GM18909 (cell line): ENCODE results near the gene CDH4.

Experiments used
- ATAC-seq: cut with Tn5 transposase; IDR thresholded peaks from one replicate; pipeline ENCODE4 v1.9.1; 2021; ENCODE audit warnings: mild to moderate bottlenecking; ENCODE audit not compliant: unreplicated experiment, poor library complexity

The CDH4 gene

DNA sequence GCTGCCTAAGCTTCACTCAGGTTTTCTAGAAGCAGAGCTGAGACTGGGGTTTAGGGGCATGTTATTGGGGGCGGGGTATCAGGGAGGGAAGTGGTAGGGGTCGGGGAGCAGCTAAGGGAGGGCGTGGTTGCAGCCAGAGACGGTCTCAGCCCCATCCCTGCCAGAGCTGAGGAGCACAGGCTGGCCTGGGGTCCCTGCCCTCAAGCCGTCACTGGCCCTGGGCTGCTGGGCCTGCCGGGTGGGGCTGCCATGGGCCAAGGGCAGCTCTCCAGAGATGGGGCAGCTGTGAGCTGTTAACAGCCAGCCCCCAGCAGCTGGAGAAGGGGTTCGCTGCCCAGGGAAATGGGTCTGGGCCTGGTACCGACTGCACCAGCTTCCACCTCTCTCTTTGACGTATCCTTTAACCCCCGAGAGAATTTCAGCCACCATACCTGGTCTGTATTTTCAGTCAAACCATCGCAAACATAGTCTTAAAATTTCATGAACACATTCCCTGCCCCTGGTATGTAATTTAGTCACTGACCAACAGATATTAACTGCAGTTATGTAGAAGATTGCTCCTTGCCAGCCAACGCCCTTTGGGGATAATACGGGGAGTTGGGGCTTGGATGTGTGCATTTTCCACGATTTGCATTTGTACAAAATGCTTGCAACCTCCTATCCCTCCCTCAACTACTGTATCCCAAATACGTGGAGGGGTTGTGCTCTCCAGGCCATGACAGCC lies 560.2 kb downstream of the CDH4 start:
- no peak for ATAC-seq

DNA sequence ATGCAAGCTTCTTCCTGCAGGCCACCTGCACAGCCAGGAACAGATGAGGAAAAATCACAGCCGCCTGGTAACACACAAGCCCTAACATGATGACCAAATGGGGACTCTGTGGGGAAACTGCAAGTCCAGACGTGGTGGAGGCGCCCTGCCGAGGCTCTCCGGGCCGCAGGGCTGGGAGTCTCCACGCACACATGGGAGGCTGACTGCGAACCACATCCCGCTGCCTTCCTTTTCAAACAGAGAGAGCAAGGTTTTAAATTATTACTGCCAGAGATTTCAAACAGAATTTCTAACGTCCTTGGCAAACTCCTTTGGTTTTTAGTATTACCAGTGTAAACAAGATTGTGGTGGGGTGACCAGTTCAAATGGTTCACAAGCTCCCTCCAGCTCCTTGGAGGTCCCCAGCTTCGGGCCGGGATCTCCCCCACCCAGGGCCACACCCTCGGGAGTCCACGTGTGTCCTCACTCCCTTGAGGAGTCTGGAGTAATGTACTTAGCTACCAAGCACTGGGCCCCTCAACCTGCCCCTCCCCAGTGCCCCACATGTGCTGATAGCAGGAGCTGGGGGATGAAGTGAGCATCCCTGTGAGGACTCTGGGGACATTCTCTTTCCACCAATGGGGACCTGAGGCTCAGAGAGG lies 560.9 kb downstream of the CDH4 start:
- no peak for ATAC-seq

DNA sequence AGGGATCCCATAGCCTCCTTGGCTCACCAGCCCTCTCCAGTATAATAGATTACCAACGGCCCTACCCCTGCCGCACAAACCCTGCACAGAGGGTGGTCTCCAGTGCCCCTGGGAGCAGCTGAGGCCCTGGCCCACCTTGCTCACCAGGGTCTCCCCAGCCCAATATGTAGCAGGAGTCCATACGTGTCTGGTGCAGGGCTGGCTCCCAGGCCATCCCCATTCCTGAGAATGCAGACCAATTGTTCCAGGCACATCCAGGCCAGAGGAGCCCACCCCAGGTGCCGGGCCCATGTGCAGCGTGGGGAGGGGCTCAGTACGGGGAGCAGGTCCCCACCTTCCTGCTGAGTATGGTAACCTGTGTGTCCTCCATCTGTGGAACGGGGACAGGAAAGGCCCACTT lies 561.7 kb downstream of the CDH4 start:
- ATAC-seq = no peak

DNA sequence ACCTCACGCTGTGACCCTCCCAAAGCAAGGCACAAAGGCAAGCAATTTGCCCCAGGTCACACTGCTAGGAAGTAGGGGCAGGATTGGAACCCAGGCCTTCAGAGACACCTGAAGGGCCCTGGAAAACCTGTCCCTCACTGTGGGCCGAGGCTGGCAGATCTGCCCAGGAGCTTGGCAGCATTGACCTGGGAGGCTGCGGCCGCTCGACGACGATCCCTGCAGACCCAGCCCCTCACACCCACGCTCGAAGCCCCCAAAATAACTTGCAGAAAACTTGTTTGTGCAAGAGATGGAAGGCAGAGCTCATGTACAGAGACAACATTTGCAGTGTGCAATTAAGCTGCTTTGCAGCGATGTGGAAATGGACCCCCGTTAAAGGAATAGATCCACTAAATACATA lies 562.2 kb downstream of the CDH4 start:
- ATAC-seq = no peak

DNA sequence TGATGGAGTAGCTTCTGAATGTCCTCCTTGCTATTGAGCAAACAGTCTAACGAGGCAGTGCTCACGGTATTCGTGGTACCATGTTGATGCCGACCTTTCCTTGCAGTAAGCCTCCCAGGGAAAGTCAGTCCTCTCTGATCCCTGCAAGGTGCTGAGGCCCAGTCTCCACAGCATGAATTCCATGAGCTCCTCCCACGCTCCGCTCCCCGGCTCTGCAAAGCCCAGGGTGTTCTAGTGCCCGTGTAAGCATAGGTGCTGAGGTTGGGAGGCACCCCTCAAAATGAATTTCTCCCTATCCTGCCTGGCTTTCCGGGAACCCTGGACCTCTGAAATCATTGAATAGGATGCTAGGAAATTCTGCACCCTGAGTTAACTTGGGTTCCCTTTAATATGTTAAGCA lies 562.7 kb downstream of the CDH4 start:
- ATAC-seq = no peak

DNA sequence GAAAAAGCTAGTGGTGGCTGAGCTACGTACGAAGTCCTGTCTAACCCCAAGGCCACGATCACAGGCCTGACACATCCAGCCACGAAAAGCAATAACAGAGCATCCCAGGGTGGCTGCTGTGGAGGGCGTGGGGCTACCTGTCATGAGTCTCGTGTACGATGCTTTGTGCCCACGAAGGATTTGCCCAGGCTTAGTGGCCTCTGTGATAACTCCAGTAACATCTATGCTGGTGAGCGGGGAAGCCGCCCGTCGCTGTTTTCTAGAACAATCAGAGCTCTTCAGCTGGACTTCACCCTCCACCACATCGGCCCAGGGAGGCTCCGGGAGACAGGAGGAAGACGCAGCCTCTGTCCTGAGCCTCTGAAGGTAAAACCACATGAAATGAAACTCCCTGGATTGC lies 563.1 kb downstream of the CDH4 start:
- ATAC-seq = no peak

DNA sequence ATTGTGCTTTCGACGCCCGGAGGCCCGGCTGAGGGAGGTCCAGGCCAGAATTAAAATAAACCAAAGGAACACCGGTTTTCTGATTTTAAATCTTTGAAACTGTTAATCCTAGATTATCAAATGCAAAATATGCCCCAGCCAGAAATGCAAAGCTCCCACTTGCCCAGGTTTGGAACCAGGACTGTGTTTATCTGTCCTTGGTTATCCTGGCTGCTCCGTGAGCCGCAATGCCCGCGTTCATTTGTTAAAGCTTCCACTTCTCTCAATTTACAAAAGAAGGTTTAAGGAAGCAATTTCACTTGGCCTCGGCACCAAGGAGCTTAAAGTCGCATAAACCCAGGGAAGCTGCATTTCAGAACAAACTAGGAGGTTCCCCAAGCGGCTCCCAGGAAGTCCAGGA lies 563.6 kb downstream of the CDH4 start:
- ATAC-seq = no peak

DNA sequence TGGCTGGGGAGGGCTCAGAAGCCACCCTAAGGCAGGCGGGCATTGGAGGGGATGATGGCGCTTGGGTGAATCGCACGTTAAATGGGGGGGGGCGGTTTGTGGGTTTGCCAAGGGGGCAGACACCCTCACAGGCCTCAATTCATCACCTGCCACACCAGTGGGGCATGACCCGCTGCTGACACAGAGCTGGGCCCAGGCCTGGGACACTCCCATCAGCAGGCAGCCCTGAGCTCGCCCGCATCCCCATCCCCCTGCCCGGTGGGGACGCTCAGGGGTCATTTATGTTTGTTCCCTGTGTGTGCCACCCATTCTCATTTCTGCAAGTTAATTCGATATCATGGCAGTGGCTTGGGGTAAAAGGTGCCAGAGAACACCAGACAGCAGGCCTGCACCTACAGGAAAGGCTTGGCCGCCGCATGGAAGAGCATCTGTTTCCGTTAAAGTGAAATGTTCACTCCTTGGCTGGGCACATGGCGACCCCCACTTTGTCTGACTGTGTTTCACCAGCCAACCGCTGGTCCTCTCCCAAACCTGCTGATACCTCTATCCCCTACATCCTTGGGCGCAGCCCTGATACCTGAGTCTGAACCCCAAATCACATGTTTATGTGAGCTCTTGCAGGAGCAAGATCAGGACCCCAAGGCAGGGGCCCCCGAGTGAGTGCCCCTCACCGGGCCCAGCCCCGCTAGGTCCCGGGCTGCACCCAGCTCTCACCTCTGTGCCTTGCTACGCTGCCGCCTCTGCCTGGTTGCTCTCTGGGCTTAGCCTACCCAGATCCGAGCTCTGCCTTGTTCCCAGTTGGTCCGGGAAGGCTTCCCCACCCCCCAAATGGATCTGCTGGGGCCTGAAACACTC lies 564.8 kb downstream of the CDH4 start:
- ATAC-seq = no peak

DNA sequence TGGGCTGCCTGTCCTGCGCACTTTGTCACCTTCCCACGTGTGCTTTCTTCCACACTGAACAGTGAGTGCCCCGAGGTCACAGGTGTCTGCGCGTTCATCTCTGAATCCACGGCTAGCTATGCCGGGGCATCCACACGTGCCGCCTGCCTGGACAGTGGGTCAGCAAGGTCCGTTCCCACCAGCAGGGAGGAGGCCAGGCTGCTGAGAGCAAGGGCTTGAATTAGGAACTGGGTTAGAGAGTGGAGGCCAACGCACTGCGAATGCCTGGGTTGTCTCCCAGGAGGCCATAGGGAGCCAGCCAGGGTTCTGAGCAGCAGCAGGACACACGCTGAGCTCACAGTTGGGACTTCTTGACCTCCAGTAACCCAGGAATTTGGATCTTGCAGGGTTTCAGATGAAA lies 565.5 kb downstream of the CDH4 start:
- ATAC-seq = no peak

DNA sequence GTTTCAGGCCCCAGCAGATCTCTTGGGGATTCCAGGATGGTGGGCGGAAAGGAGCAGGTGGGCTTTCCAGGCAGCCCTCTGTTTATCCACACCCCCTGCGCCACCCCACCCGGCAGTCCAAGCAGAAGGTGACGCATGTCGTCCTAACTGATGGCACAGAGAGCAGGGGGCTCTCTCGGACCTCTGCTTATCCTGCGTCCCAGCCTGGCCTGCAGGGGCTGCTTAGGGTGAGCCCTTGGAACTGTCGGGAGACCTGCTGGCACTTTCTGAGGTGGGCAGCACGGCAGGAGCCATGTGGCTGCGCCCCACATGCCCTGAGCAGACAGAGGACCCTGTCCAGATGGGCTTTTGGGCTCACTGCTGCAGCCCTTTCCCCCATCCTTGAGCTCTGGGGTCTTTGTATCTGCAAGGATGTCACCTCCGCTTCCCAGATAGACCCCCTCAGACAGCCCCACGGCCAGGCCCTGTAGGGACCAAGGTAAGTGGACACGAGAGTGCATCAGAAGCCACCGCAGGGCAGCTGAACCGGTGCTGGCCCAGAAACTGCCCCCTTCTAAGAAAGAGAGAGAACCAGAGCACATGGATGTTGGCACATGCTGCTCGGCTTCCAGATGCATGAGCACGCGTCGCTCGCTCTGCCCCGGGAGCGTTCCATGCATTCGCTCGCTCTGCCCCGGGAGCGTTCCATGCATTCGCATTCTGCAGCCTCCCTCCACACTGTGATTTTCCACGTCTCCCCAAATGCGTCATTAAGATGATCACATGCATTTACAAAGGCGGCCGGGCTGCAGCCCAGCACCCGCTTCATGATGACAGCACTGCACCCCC lies 566.9 kb downstream of the CDH4 start:
- no peak for ATAC-seq

DNA sequence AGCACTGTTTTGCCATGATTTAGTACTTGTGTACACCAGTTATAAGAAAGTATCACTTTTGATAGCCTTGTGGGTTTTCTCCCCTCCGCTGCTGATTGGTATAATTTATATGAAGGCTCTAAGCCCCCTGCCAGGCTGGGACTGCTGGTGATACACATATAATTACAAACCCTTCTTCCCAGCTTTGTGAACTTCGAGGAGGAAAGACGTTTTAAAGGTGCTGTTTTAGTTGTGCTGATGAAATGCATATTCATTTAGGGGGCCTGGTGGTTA lies 567.4 kb downstream of the CDH4 start:
- no peak for ATAC-seq

DNA sequence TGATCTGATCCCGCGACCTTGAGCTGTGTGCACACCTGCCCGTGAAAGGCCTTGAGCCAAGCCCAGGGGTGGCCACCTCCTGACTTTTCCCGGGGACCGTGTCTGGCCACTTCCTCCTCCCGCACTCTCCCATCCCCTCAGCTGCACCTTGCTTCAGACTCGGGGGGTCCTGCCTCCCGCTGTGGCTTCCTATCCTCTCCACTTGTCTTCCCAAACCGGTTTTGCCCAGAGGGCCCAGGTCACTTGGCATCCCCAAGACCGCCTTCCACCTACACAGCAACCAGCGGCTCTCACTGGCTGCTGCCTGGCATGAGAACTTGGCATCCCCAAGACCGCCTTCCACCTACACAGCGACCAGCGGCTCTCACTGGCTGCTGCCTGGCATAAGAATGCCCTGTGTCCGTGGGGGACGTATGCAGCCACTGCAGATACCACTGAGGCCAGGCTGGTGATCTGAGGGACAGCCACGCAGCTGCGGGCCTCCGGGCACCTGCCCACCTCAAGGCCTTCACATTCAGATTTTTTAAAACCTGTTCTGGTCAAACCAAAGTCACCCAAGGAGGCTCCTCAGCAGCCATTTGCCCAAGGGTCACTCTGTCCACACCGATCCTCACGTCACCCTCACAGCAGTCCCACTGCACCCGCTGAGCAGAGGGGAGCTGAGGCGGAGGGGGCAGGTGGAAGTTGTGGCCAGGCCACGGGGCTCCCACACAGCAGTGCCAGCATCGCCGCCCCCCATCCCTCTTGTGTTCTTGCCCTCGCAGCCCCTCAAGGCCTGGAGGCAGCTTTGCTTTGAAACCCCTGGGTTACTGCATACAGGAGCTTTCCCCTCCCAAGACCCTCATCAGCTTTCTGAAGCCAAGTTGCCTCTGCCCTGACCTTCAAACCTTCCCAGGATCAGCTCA lies 568.1 kb downstream of the CDH4 start:
- no peak for ATAC-seq

DNA sequence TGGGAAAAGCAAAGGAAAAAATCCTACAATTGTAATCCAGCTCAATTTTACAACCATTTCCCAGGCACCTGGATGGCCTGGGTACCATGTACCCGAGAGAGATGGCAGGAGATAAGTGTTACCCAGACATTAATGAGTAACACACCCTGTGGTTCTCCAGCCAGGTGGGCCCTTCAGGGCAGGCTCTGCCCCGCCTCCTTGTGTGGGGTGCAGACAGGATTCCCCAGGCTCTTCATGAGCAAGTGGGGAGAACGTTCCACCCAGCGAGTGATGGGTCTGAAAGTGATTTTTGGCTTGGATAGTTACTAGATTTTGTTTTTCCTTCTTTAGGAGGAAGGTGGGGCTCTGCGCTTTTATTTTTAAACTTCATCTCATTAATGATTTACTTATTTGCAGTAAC lies 569.7 kb downstream of the CDH4 start:
- no peak for ATAC-seq

DNA sequence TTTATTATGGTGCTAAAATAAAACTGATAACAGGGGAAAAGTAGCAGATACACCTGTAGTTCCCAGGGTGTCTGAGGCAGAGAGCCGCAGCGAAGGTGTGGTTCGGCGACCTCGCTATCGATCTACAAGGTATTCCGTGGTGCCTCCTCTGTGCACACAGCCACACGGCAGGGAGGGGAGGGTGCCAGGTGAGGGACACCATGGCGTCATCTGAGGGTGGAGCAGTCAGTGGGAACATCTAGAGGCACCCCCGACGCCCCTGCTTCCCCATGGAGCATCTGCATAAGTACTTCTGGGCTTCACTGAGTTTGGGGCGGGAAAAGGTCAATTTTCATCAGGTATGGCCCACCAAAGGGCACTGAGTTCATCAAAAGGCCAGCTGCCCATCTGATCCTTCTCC lies 570.3 kb downstream of the CDH4 start:
- ATAC-seq = no peak

DNA sequence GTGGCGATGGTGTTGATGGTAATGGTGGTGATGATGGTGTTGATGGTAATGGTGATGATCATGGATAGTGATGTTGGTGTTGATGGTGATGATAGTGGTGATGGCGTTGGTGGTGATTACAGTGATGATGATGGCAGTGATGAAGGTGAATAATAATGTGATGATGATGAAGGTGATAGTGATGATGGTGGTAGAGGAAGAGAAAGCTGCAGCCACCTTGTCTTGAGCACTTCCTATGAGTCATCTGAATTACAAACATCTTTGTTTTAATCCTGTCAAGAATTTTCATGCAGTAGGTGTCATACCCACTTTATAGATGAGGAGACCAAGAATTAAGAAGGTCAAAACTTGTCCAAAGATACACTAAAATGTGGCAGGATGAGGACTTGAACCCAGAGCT lies 571.2 kb downstream of the CDH4 start:
- ATAC-seq = no peak

DNA sequence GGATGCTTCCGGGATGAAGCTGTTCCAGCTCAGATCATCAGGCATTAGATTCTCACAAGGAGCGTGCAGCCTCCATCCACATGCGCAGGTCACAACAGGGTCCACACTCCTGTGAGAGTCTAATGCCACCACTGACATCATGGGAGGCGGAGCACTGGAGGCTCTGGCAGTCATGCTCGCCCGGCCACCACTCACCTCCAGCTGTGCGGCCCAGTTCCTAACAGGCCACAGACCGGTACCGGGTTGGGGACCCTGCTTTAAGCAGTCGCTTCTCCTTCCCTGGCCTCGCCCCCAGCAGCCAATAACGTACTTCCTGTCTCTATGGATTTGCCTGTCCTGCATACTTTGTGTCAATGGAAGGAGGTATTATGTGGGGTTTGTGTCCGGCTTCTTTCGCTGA lies 576.8 kb downstream of the CDH4 start:
- ATAC-seq = no peak

DNA sequence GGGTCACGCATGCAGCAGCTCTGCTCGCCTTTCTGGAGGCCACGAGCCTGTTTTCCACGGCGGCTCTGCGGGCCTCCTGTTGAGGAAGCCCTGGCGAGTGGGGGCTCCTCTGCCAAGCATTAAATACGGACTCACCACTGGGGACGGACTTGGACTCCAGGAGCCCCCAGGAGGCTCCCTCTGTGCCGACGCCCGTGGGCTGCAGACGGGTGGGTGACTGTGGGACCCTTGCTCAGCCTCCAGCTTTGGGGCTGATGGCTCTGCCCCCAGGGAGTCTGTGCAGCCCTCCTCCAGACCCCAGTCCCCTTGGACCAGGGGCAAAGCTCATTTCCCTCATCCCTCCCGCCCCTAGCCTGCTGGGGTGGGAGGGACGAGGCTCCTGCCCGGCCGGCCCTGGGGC lies 577.5 kb downstream of the CDH4 start:
- ATAC-seq = no peak

DNA sequence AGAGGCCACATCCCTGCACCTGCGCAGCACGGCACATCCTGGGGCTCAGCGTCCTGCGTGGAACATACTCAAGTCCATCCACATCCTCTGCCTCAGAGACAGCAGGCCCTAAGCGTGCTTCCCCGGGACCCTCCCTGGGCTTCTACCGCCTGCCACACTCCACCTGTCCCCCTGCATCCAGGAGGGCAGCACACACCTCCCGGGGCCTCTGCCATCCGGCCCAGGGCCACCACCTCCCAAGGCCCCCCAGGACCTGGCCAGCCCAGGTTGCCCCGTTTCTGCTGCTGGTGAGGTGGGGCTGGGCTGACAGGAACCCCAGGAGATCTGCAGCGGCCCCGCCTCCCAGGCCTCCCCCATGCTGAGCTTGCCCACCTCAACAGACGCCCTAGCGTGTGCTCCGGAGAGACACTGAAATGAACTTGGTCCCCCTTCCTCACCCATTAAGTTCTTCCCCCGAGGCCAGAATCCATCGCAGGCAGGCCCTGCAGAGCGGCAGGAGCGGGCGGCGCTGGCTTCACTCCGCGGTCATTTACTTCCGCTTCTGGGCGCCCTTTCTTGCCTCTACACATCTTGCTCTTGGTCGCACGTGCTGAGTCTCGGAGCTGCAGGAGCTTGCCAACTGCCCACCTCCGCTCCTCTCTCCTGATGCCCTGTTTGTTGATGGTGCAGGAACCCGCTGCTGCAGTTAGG lies 578.3 kb downstream of the CDH4 start:
- ATAC-seq = no peak

DNA sequence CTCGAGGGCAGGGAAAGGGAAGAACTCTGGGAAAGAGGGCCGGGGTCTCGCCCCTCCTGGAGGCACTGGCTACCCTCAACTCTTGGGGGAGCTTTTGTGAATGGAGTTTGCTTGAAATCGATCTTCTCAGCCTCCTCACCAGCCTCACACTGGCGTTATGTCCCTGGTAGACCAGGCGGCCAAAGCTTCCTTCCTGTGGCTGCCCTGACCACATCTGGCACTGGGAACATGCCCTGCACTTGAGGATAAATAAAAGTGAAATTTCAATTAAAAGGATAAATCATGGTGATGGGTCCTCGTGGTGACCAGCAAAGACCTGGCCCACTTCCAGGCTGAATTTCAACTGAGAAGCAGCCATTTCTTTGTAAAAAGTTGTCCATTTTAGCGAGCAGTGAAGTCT lies 578.9 kb downstream of the CDH4 start:
- no peak for ATAC-seq
